Neural crest cell (in vitro differentiated cells): ENCODE data around the gene BTF3. TPM values are rescaled to one million over a fixed set of nuclear protein-coding genes. Genes with fewer than 3 reads are reported as not detected.

Source experiments
- DNase-seq: peaks from one replicate; pipeline ENCODE4 v3.0.0; 2021; ENCODE audit warnings: low read depth, mixed read lengths, low spot score
- H3K27ac Mint-ChIP-seq: one replicate; pipeline ENCODE4 v1.8.0; 2021; ENCODE audit warnings: mild to moderate bottlenecking, mixed read lengths; ENCODE audit not compliant: unreplicated experiment
- H3K27me3 Mint-ChIP-seq: 2 replicates; pipeline ENCODE4 v1.8.0; 2021; ENCODE audit warnings: low read depth, mild to moderate bottlenecking, mixed read lengths
- H3K36me3 Mint-ChIP-seq: 2 replicates; pipeline ENCODE4 v1.8.0; 2021; ENCODE audit warnings: low read depth, mild to moderate bottlenecking, mixed read lengths
- H3K4me1 Mint-ChIP-seq: 2 replicates; pipeline ENCODE4 v1.8.0; 2021; ENCODE audit warnings: mixed read lengths
- H3K4me3 Mint-ChIP-seq: one replicate; pipeline ENCODE4 v1.8.0; 2021; ENCODE audit warnings: mild to moderate bottlenecking, mixed read lengths
- H3K9me3 Mint-ChIP-seq: 2 replicates; pipeline ENCODE4 v1.8.0; 2021; ENCODE audit warnings: mixed read lengths
- CTCF ChIP-seq: fragments of 200-600 bp; sonication (generic); conservative IDR thresholded peaks from 2 replicates; pipeline ENCODE4 v1.5.0; 2021; ENCODE audit warnings: antibody characterized with exemption, mild to moderate bottlenecking
- total RNA-seq: library from RNA; stranded (reverse); gene quantifications from 2 replicates; pipeline ENCODE4 v1.2.1, GENCODE V29; 2021

BTF3 gene
- total RNA-seq, 1 donor from 2014 or later = 589 TPM

GRCh38 chr5:73523861-73524260 is 25.6 kb downstream of the BTF3 start:
- H3K27me3 Mint-ChIP-seq = no peaks in the 10 kb centered on the region
- no peak overlapping the region for H3K4me3 Mint-ChIP-seq
- peaks cover 8% of the 10 kb centered on the region for H3K4me1 Mint-ChIP-seq
- no peaks in the 10 kb centered on the region for H3K9me3 Mint-ChIP-seq
- H3K36me3 Mint-ChIP-seq = no peaks in the 10 kb centered on the region
- TF ChIP-seq CTCF = no peak
- no peak for DNase-seq
- H3K27ac Mint-ChIP-seq = no peak overlapping the region

- H3K4me1 Mint-ChIP-seq = no peaks in the 10 kb centered on the region
- TF ChIP-seq CTCF = no peak
- H3K27me3 Mint-ChIP-seq = peaks cover 6% of the 10 kb centered on the region
- no peaks in the 10 kb centered on the region for H3K9me3 Mint-ChIP-seq
- no peak overlapping the region for H3K4me3 Mint-ChIP-seq
- no peak overlapping the region for H3K27ac Mint-ChIP-seq
- no peak for DNase-seq
- no peaks in the 10 kb centered on the region for H3K36me3 Mint-ChIP-seq
Observed at GRCh38 chr5:73525606-73526203, 27.5 kb downstream of the BTF3 start.

GRCh38 chr5:73528248-73528647 is 30.0 kb downstream of the BTF3 start:
- Mint-ChIP-seq H3K4me3 (no peak overlapping the region), H3K27ac (no peak overlapping the region), H3K4me1 (no peaks in the 10 kb centered on the region), H3K9me3 (no peaks in the 10 kb centered on the region), H3K27me3 (peaks cover 16% of the 10 kb centered on the region), H3K36me3 (no peaks in the 10 kb centered on the region)
- no peak for DNase-seq
- TF ChIP-seq CTCF = no peak

- H3K9me3 Mint-ChIP-seq = no peaks in the 10 kb centered on the region
- H3K36me3 Mint-ChIP-seq = no peaks in the 10 kb centered on the region
- H3K4me1 Mint-ChIP-seq = no peaks in the 10 kb centered on the region
- no peak for DNase-seq
- no peak overlapping the region for H3K27ac Mint-ChIP-seq
- TF ChIP-seq CTCF = no peak
- H3K27me3 Mint-ChIP-seq = peaks cover 21% of the 10 kb centered on the region
- no peak overlapping the region for H3K4me3 Mint-ChIP-seq
Observed at GRCh38 chr5:73529081-73529480, 30.8 kb downstream of the BTF3 start.

GRCh38 chr5:73531356-73531755 is 33.1 kb downstream of the BTF3 start:
- no peak overlapping the region for H3K27ac Mint-ChIP-seq
- H3K36me3 Mint-ChIP-seq = no peaks in the 10 kb centered on the region
- peaks cover 27% of the 10 kb centered on the region for H3K27me3 Mint-ChIP-seq
- no peak overlapping the region for H3K4me3 Mint-ChIP-seq
- H3K4me1 Mint-ChIP-seq = no peaks in the 10 kb centered on the region
- no peak for TF ChIP-seq CTCF
- DNase-seq = no peak
- H3K9me3 Mint-ChIP-seq = peaks cover 4% of the 10 kb centered on the region
